Measurements from ENCODE around the gene GMEB2. TPM values are rescaled to one million over a fixed set of nuclear protein-coding genes. Genes with fewer than 3 reads are reported as not detected.
A peak's percentile ranks its signal among the peaks of the same experiment; 100 is the strongest.
"Not testable (repeated sequence)": the region's sequence is repeated elsewhere in the genome, so short reads cannot be mapped to it uniquely, and the experiment has no call there.

Gene GMEB2, protein sequence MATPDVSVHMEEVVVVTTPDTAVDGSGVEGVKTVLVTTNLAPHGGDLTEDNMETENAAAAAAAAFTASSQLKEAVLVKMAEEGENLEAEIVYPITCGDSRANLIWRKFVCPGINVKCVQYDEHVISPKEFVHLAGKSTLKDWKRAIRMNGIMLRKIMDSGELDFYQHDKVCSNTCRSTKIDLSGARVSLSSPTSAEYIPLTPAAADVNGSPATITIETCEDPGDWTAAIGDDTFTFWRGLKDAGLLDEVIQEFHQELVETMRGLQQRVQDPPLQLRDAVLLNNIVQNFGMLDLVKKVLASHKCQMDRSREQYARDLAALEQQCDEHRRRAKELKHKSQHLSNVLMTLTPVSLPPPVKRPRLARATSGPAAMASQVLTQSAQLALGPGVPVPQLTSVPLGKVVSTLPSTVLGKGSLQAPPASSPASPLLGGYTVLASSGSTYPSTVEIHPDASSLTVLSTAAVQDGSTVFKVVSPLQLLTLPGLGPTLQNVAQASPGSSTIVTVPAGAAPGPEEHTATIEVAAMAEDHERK
- 1 to 10 TPM; 4.1 to 8.2 (median 5.2) TPM for total RNA-seq
- 10 to 100 TPM in 1 of 2 donors, 1 to 10 TPM in 1; 8.8 to 10.4 TPM for polyA plus RNA-seq

DNA sequence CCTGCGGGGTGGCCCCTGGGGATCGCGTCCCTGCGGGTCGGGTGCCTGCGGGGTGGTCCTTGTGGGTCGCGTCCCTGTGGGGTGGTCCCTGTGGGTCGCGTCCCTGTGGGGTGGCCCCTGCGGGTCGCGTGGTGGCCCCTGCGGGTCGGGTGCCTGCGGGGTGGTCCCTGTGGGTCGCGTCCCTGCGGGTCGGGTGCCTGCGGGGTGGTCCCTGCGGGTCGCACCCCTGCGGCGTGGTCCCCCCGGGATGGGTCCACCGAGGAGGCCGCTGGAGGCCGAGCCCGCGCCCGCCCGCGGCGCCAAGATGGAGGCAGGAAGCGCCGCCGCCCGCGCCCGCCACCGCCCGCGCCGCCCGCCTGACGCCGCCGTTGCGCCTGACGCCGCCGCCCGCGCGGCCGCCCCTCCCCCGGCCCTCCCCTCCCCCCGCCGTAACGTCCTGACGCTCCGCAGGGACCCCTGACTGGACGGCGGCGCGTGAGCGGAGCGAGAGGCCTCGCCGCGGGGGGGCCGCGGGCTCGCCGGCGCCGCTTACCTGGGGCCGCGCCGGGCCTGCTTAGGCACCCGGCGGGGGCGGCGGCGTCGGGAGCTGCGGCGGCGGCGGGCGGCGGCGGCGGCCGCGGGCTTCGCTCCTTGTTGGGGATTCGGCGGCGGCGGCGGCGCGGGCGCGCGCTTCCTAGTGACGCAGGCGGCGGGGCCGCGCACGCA is at the start of gene GMEB2:
Gene GMEB2 (minus strand): TSS at position 678 of the 705 bp plus-strand sequence. CDS start 7,704 bp downstream, outside the sequence.
- Histone ChIP-seq H3K27ac (peak within 1 kb of the TSS; percentile 81 to 91 (median 88)), H3K36me3 (no peaks in the 10 kb centered on the region), H3K4me1 (peaks cover 0 to 5% (median 4%) of the 10 kb centered on the region in 3 donors), H3K27me3 (no peaks in the 10 kb centered on the region), H3K9me3 (no peaks in the 10 kb centered on the region), H3K4me3 (peak within 1 kb of the TSS; percentile 81 to 97 (median 89))
- ATAC-seq (peak; percentile 36 to 65 (median 47)), FAIRE-seq (no peak), DNase-seq (peak; percentile 70 to 89 (median 79))
- 1% methylated on average over 15 to 113 of the region's 114 CpGs for WGBS, 2 donors
- TF ChIP-seq, protein P1, sequence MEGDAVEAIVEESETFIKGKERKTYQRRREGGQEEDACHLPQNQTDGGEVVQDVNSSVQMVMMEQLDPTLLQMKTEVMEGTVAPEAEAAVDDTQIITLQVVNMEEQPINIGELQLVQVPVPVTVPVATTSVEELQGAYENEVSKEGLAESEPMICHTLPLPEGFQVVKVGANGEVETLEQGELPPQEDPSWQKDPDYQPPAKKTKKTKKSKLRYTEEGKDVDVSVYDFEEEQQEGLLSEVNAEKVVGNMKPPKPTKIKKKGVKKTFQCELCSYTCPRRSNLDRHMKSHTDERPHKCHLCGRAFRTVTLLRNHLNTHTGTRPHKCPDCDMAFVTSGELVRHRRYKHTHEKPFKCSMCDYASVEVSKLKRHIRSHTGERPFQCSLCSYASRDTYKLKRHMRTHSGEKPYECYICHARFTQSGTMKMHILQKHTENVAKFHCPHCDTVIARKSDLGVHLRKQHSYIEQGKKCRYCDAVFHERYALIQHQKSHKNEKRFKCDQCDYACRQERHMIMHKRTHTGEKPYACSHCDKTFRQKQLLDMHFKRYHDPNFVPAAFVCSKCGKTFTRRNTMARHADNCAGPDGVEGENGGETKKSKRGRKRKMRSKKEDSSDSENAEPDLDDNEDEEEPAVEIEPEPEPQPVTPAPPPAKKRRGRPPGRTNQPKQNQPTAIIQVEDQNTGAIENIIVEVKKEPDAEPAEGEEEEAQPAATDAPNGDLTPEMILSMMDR (IDR thresholded peaks at IDR 0.05) = no peak
- intact Hi-C loops (cut with DNase I) = no loop called here

DNA sequence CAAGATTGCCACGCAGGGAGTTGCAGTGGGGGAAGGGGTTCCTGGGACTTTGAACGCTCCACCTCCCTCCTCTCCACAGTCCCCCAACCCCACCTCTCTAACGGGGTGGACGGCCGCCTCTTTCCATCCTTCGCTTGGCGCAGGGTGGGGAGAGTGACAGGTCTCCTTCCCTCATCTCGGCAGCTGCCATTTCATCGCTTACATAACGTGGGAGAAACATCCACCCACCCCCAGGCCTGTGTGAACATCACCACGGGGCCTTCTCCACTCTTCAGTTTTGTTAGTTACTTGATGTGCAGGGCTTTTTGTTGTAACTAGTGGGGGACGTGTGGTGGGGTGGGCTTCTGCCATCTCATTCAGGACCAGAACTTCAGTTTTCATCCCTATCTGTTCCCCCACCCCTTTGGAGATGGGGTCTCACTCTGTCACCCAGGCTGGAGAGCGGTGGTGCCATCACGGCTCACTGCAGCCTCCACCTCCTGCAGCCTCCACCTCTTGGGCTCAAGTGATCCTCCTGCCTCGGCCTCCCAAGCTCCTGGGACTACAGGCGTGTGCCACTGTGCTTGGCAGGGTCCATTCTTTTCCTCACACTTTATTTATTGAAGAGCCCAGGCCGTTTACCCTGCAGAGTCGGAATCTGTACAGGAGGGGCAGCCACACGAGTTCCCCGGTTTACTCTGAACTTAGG is 48.9 kb upstream of the GMEB2 start:
- no peak overlapping the region for H3K4me3 ChIP-seq
- H3K27ac ChIP-seq = no peak overlapping the region
- no peaks in the 10 kb centered on the region for H3K4me1 ChIP-seq
- ATAC-seq = no peak
- H3K36me3 ChIP-seq = peaks cover 0 to 4% (median 0%) of the 10 kb centered on the region in 3 donors
- no peak for FAIRE-seq
- H3K9me3 ChIP-seq = no peaks in the 10 kb centered on the region
- TF ChIP-seq, protein P1 (IDR thresholded peaks at IDR 0.05) = no peak
- no peak for DNase-seq
- WGBS, 2 donors = 93% methylated on average over 18 to 20 of the region's 20 CpGs
- intact Hi-C loops (cut with DNase I) = no loop called here
- no peaks in the 10 kb centered on the region for H3K27me3 ChIP-seq

DNA sequence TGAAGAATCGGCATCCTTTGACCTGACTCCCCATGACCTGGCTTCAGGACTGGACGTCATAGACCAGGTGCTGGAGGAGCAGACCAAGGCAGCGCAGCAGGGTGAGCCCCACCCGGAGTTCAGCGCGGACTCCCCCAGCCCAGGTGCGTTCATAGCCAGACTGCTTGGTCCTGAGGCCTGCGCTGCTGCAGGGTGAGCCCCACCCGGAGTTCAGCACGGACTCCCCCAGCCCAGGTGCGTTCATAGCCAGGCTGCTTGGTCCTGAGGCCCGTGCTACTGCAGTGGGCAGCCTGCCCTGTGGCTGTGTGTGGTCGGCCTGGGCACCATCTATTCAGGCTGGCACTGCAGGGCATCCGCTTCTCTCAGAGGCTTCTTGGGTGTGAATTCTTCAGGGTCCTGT is 47.0 kb upstream of the GMEB2 start:
- H3K27me3 ChIP-seq = no peaks in the 10 kb centered on the region
- H3K36me3 ChIP-seq = peaks cover 0 to 4% (median 0%) of the 10 kb centered on the region in 3 donors
- TF ChIP-seq, protein P1 (IDR thresholded peaks at IDR 0.05) = no peak
- no peaks in the 10 kb centered on the region for H3K4me1 ChIP-seq
- no peaks in the 10 kb centered on the region for H3K9me3 ChIP-seq
- ATAC-seq (no peak), DNase-seq (no peak), FAIRE-seq (no peak)
- no peak overlapping the region for H3K27ac ChIP-seq
- H3K4me3 ChIP-seq = no peak overlapping the region
- intact Hi-C loops (cut with DNase I) = no loop called here
- WGBS, 2 donors = 96% methylated on average over 14 of the region's 14 CpGs

DNA sequence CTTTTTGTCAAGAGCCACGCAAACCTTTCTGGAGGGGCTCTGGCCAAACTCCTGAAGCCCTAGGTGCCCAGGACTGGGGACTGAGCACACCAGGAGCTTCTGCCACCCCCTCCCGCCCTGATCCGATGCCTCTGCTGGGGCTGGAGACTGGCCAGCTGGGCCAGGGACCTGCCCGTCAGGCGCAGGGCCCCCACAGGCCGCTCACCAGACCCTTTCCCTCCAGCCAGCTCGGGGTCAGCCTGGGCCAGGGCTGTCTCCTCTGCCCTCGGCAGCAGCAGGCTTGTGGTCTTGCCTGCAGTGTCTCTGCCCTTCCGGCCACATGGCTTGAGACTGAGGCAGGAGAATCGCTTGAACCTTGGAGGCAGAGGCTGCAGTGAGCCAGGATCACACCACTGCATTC is 45.8 kb upstream of the GMEB2 start:
- TF ChIP-seq, protein P1 (IDR thresholded peaks at IDR 0.05) = no peak
- Histone ChIP-seq H3K4me1 (no peaks in the 10 kb centered on the region), H3K27ac (no peak overlapping the region), H3K27me3 (no peaks in the 10 kb centered on the region), H3K9me3 (no peaks in the 10 kb centered on the region), H3K36me3 (peaks cover 0 to 6% (median 0%) of the 10 kb centered on the region in 3 donors), H3K4me3 (no peak overlapping the region)
- 94 to 95% methylated on average over 10 of the region's 10 CpGs for WGBS, 2 donors
- intact Hi-C loops (cut with DNase I) = no loop called here
- FAIRE-seq = no peak
- peak in 1 of 6 donors; percentile 46 for DNase-seq
- no peak for ATAC-seq

DNA sequence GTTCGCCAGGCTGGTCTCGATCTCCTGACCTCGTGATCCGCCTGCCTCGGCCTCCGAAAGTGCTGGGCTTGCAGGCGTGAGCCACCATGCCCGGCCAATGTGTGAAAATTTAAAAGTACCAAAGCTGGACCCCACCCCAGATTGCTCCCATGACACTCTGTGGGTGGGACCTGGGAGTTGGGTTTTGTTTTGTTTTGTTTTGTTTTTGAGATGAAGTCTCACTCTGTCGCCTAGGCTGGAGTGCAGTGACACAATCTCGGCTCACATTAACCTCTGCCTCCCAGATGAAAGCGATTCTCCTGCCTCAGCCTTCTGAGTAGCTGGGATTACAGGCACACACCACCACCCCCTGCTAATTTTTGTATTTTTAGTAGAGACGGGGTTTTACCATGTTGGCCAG is 44.8 kb upstream of the GMEB2 start:
- DNase-seq; H3K4me1 ChIP-seq; ATAC-seq; H3K27ac ChIP-seq; FAIRE-seq; H3K4me3 ChIP-seq; H3K27me3 ChIP-seq; intact Hi-C loops (cut with DNase I); H3K9me3 ChIP-seq: not testable (repeated sequence)
- peaks cover 0 to 10% (median 0%) of the 10 kb centered on the region in 3 donors for H3K36me3 ChIP-seq
- 97 to 98% methylated on average over 12 of the region's 12 CpGs for WGBS, 2 donors
